HL-60 (cell line): ENCODE data around the gene CRLF2.

Experiments used
- DNase-seq, 2 experiments: peaks; one replicate each; pipeline ENCODE4 v3.0.0-alpha.2; 2010 to 2020; ENCODE audit warnings: low read depth in 1 of 2, low spot score in 1 of 2
- H3K27ac ChIP-seq: fragments of 250-450 bp; sonication (Bioruptor Pico); replicated peaks from 2 replicates; pipeline ENCODE4 v1.5.1; 2020; ENCODE audit warnings: mild to moderate bottlenecking, moderate library complexity
- H3K27me3 ChIP-seq: fragments of 250-450 bp; sonication (Bioruptor Pico); 2 replicates; pipeline ENCODE4 v1.5.1; 2021; ENCODE audit warnings: mild to moderate bottlenecking, moderate library complexity; ENCODE audit not compliant: insufficient read depth, poor library complexity, severe bottlenecking
- H3K4me3 ChIP-seq: replicated peaks from 2 replicates; pipeline ENCODE4 v1.5.1; 2011; ENCODE audit warnings: mild to moderate bottlenecking, control low read depth, low read length; ENCODE audit not compliant: insufficient read depth
- CTCF ChIP-seq: IDR thresholded peaks from one replicate; pipeline ENCODE4 v1.5.1; 2011; ENCODE audit warnings: low read length, control low read depth, inconsistent platforms; ENCODE audit not compliant: insufficient read depth
- GABPA ChIP-seq: IDR thresholded peaks from 2 replicates; pipeline ENCODE4 v1.6.1; 2012; ENCODE audit warnings: low read depth
- POLR2AphosphoS5 ChIP-seq: IDR thresholded peaks from 2 replicates; pipeline ENCODE4 v1.6.1; 2012; ENCODE audit warnings: low read depth
- REST ChIP-seq: IDR thresholded peaks from 2 replicates; pipeline ENCODE4 v1.6.1; 2012; ENCODE audit warnings: low read depth; ENCODE audit not compliant: insufficient replicate concordance
- SPI1 ChIP-seq: IDR thresholded peaks from 2 replicates; pipeline ENCODE4 v1.6.1; 2012; ENCODE audit warnings: low read depth, mild to moderate bottlenecking, borderline replicate concordance

The CRLF2 gene

GRCh38 chrX:1213971-1214370 is 1.5 kb upstream of the CRLF2 start:
- no peak for DNase-seq
- Histone ChIP-seq H3K27ac (no peak overlapping the region), H3K4me3 (no peak overlapping the region), H3K27me3 (no peaks in the 10 kb centered on the region)
- TF ChIP-seq REST (no peak), POLR2AphosphoS5 (no peak), GABPA (no peak), SPI1 (no peak), CTCF (no peak)

DNA sequence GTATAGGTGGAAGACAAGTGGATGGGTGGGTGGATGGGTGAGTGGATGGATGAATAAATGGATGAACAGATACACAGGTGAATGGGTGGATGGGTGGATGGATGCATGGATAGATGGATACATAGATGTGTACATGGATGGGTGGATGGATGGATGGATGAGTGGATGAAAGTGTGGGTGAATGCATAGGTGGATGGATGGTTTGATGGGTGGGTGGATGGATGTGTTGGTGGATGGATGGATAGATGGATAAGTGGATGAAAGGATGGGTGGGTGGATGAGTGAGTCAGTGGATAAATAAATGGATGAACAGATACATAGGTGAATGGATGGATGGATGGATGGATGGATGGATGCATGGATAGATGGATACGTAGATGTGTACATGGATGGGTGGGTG is 1.6 kb downstream of the CRLF2 start:
- no peaks in the 10 kb centered on the region for H3K27me3 ChIP-seq
- H3K4me3 ChIP-seq: no peak overlapping the region
- DNase-seq: no peak
- H3K27ac ChIP-seq: no peak overlapping the region
- no peak for TF ChIP-seq POLR2AphosphoS5
- TF ChIP-seq SPI1: no peak
- TF ChIP-seq CTCF: no peak
- no peak for TF ChIP-seq GABPA
- no peak for TF ChIP-seq REST

DNA sequence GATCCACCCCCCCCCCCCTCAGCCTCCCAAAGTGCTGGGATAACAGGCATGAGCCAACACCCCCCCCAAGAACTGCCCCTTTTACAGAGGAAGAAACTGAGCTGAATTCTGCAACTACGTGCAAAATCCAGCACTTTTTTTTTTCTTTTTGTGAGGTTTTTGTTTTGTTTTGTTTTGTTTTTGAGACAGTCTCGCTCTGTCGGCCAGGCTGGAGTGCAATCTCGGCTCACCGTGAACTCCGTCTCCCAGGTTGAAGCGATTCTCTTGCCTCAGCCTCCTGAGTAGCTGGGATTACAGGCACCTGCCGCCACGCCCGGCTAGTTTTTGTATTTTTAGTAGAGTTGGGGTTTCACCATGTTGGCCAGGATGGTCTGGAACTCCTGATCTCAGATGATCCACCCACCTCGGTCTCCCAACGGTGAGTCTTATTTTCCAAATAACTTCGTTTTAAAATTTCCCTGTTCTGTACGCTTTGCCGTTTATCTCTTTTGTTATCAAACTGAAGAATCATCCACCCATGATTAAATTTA is 4.9 kb downstream of the CRLF2 start:
- H3K27ac ChIP-seq: no peak overlapping the region

More for the DNA sequence above, 4.9 kb downstream of the CRLF2 start:
- TF ChIP-seq GABPA (no peak), CTCF (no peak)
- Histone ChIP-seq H3K27me3 (no peaks in the 10 kb centered on the region), H3K4me3 (no peak overlapping the region)
- DNase-seq: no peak
